HG03175 (cell line): ENCODE measurements around the gene EPO.
A peak's percentile ranks its signal among the peaks of the same experiment; 100 is the strongest.
"Not testable (repeated sequence)": the region's sequence is repeated elsewhere in the genome, so short reads cannot be mapped to it uniquely, and the experiment has no call there.

Experiments
- ATAC-seq: cut with Tn5 transposase; IDR thresholded peaks from one replicate; pipeline ENCODE4 v1.9.1; 2021; ENCODE audit warnings: mild to moderate bottlenecking, moderate library complexity; ENCODE audit not compliant: unreplicated experiment

Gene EPO

DNA sequence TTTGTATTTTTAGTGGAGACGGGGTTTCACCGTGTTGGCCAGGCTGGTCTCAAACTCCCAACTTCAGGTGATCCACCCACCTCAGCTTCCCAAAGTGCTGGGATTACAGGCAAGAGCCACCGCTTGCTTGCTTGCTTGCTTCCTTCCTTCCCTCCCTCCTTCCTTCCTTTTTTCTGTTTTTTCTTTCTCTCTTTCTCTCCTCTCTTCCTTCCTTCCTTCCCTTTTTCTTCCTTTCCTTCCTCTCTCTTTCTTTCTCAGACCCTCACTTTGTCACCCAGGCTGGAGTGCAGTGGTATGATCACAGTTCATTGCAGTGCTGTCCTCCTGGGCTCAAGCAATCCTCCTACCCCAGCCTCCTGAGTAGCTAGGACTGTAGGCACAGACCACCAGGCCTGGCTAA lies 19.2 kb upstream of the EPO start:
- ATAC-seq, result not testable (repeated sequence)

DNA sequence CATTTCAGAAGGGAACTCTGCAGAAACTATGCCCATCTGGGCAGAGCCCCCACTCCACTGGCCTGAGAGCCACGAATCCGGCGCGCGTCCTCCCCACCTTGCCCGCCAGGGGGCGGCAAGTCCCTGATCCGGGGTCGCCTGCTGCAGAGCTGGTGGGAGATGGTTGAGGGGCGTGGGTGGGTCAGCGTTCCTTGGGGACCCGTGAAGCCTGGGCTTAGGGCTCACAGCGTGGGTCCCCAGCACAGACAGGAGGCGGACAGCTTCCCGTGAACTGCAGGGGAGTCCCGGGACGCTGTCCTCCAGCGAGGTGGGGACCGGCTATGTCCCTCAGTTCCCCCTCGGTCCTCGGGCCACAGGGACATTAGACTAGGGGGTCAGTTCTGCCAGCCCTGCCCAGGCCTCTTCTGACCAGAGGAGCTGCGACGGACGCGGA lies 14.9 kb upstream of the EPO start:
- peak; percentile 62 for ATAC-seq

- peak; percentile 90 for ATAC-seq
Measured at GRCh38 chr7:100705753-100706671, 14.3 kb upstream of the EPO start, which contains the start of gene POP7. TSS of gene POP7 (plus strand) at chr7:100706121. CDS start at chr7:100706831, 710 bp downstream.

- ATAC-seq, result no peak
Measured at GRCh38 chr7:100706672-100707311, 13.5 kb upstream of the EPO start.

DNA sequence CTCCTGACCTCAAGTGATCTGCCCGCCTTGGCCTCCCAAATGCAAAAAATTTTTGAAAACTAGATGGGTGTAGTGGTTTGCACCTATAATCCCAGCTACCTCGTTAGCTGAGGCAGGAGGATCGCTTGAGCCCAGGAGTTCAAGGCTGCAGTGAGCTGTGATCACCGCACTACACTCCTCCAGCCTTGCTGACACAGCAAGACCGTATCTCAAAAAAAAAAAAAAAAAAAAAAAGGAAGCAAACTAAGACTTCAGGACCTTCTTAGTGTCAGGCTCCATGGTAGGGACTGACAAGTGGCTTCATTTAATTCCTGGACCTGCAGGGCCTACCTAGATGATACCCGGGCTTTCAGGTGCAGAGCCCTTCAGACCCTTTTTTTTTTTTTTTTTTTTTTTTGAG lies 11.9 kb upstream of the EPO start:
- ATAC-seq, result no peak

GRCh38 chr7:100710452-100710851 lies 9.8 kb upstream of the EPO start:
- ATAC-seq, result no peak

DNA sequence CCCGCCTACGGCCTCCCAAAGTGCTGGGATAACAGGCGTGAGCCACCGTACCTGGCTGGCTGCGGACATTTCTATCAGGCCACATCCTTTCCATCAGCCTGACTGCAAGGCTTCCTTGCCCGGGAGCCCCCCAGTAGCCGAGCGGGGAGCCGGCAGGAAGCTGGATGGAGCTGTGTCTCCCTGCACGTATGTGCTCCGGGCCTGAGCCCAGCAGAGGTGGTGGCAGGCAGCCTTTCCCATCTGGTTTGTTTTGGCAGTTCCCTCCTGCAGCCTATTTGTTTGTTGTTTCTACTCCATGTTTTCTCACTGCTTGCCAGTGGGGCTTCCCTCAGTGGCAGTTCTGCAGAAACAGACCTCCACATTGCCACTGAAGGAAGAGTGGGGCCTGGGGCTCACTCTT lies 8.9 kb upstream of the EPO start:
- ATAC-seq, result no peak

DNA sequence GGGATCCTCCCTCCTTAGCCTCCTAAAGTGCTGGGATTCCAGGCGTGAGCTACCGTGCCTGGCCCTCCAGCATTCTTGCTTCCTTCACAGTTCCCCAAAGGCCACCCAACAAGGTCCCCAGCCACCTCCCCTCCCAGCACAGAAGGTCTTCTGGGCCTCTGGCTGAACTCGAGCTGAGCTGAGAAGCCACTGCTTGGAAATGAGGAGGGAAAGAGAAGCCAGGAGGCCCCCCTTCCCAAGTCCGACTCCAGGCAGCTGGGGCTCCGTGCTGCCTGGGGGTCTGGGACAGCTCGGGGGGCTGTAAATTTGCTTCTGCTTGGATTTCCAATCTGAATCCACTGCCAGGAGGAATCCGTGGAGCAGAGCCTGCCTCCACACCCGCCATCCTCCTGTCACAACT lies 5.5 kb upstream of the EPO start:
- ATAC-seq, result no peak

GRCh38 chr7:100717073-100717472 lies 3.2 kb upstream of the EPO start:
- ATAC-seq, result not testable (repeated sequence)

DNA sequence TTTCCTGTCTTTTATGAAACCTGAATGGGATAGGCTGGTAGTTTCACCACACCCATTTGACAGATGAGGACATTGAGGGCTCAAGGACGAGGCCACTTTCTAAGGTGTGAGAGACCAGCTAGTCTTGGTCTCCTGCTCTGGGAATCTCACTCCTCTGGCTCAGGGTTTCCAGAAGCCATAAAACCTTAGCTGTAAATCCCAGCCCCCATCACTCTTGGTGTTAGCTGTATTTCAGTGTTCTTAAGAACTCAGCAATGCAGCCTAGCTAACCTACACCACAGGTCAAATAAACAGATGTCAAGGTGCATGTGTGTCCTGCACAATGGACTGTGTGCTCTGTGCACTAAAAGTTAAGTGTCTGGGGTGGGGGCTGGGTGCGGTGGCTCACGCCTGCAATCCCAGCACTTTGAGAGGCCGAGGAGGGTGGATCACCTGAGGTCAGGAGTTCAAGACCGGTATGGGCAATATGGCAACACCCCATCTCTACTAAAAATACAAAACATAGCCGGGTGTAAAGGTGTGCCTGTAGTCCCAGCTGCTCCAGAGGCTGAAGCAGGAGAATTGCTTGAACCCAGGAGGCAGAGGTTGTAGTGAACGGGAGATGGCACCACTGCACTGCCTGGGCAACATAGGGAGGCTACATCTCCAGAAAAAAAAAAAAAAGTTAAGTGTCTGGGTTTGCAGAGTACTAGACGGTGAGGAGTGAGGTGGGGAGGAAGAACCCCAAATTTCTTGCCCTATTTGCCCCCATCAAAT lies 567 bp upstream of the EPO start:
- ATAC-seq, result no peak

GRCh38 chr7:100720671-100721504 lies 620 bp downstream of the EPO start:
- ATAC-seq, result no peak

DNA sequence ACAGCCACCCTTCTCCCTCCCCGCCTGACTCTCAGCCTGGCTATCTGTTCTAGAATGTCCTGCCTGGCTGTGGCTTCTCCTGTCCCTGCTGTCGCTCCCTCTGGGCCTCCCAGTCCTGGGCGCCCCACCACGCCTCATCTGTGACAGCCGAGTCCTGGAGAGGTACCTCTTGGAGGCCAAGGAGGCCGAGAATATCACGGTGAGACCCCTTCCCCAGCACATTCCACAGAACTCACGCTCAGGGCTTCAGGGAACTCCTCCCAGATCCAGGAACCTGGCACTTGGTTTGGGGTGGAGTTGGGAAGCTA lies 1.2 kb downstream of the EPO start:
- ATAC-seq, result no peak

DNA sequence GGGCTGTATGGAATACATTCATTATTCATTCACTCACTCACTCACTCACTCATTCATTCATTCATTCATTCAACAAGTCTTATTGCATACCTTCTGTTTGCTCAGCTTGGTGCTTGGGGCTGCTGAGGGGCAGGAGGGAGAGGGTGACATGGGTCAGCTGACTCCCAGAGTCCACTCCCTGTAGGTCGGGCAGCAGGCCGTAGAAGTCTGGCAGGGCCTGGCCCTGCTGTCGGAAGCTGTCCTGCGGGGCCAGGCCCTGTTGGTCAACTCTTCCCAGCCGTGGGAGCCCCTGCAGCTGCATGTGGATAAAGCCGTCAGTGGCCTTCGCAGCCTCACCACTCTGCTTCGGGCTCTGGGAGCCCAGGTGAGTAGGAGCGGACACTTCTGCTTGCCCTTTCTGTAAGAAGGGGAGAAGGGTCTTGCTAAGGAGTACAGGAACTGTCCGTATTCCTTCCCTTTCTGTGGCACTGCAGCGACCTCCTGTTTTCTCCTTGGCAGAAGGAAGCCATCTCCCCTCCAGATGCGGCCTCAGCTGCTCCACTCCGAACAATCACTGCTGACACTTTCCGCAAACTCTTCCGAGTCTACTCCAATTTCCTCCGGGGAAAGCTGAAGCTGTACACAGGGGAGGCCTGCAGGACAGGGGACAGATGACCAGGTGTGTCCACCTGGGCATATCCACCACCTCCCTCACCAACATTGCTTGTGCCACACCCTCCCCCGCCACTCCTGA lies 2.4 kb downstream of the EPO start:
- no peak for ATAC-seq

- ATAC-seq, result no peak
Measured at GRCh38 chr7:100723732-100724275, 3.5 kb downstream of the EPO start.

DNA sequence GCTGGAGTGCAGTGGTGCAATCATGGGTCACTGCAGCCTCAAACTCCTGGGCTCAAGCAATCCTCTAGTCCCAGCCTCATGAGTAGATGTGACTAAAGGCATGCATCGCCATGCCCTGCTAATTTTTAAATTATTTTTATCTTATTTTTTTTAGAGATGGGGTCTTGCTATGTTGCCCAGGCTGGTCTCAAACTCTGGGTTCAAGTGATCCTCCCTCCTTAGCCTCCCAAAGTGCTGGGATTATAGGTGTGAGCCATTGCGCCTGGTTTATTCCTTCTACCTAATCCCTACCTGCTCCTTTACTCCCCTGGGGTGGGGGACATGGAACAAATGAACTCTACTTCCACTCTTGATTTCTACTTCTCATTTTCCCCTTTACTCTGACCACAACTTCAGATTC lies 4.1 kb downstream of the EPO start:
- ATAC-seq, result not testable (repeated sequence)

DNA sequence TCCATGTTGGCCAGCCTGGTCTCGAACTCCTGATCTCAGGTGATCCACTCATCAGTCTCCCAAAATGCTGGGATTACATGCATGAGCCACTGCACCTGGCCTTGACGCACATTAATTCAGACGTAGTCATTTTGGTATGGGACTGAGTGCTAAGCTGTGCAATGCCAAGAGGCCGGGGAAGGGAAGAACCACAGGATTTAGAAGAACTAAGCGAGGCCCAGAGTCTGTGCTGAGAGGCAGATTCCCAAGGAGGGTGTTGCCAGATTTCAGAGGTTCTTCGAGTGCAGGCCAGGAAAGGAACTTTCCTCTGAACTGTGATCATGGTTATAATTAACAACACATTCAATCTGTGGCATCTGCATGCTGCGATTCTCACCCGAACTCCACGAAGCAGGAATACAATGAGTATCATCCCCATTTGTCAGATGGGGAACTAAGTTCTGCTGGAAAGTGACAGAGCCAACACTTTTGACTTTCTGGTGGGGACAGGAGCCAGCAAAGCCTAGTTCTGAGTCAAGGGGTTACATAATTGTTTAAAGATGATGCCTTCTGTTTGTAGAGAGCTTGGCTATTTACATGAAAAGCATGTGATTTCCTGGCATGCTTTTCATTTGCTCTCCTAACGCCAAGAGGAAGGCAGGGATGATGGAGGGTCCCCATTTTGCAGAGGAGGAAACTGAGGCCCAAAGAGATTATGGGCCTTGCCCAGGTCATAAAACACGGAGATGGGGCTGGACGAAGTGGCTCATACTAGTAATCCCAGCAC lies 6.9 kb downstream of the EPO start:
- no peak for ATAC-seq

DNA sequence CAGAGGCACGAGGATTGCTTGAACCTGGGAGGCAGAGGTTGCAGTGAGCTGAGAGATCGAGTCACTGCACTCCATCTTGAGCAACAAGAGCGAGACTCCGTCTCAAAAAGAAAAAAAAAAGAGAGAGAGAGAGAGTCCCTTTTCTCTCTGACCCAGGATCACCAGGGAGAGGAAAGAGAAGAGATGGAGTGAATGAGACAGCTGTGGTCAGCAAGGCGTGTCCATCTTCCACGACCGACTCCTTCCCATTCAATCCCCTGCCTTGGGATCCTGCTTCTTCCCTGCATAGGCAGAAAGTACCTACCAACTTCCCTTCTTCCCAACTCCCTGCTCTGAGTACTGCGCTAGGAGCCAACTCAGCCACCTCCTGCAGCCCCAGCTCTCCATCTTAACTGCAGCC lies 7.9 kb downstream of the EPO start:
- no peak for ATAC-seq

GRCh38 chr7:100730136-100730800 lies 10.0 kb downstream of the EPO start:
- no peak for ATAC-seq
